HG03575 (cell line): Measurements from ENCODE around the gene GINS3.
A peak's percentile ranks its signal among the peaks of the same experiment; 100 is the strongest.

Experiments
- ATAC-seq: cut with Tn5 transposase; IDR thresholded peaks from one replicate; pipeline ENCODE4 v1.9.1; 2021; ENCODE audit not compliant: unreplicated experiment, insufficient number of reproducible peaks, low FRiP score; ENCODE audit errors: extremely low read depth

GINS3 gene

DNA sequence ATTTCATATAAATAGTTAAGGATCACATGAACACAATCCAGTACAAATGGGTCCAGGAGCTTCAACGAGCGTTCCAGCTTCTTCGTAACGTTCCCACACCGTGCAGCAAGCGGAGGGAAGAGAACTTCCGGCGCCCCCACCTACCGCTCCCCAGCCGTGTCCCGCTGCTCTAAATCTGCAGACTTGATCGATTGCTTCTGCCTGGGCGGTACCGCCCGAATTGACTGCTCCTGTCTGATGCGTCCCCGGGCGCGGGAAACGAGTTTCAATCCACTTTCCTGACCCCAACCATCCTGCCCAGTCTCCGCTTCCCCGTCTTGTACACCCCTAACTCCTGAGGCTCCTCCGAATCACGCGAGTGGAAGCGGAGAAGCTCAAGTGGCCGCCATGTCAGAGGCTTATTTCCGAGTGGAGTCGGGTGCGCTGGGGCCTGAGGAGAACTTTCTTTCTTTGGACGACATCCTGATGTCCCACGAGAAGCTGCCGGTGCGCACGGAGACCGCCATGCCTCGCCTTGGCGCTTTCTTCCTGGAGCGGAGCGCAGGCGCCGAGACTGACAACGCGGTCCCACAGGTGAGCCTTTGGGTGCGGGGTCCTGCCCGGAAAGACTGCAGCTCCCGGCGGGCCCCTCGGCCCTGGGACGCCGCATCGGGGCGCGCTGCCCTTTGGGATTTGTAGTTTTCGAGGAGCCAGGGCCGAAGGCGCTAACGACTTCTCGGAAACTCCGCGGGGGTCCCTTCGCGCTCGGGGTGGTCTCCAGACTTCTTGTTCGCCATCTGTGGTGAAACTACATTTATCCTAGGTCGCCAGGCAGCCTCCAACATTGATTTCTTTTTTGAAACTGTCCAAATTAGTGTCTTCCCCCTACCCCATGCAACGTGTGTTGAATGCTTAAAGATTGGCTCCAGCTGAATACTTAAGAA, at the start of gene GINS3:
Gene GINS3, plus strand, starts transcription at position 257 of the 923 bp plus-strand sequence. Its CDS starts 131 bp downstream, at position 388.
- peak; percentile 69 for ATAC-seq

- no peak for ATAC-seq
Measured at GRCh38 chr16:58343562-58343961, 48.7 kb upstream of the GINS3 start.

GRCh38 chr16:58345574-58346354, 46.5 kb upstream of the GINS3 start:
- ATAC-seq, result no peak

DNA sequence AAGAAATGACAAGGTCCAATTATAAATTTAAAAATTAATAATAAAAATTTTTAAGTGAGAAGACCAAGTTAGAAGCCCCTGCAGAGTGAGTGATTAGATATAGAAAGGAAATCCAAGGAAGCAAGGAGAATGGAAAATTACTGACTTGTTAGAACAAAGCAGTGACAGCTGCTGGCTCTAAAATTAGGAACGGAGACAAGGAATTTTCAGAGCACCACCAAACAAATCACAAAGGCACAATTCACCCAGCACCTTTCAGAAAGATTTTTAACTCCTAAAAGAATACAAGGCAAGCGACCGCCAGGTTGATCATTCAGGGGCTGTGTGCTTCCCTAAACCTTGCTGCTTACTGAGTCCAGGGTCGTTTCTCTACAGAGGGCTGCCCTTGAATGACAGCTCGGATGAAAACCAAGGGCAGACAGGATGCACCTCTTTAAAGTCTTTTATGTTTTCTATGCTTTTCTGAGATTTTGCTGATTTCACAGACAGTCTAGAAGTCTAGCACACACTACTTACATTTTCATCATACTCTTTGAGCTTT, 45.4 kb upstream of the GINS3 start:
- no peak for ATAC-seq

GRCh38 chr16:58348986-58349385, 43.3 kb upstream of the GINS3 start:
- ATAC-seq, result no peak

- no peak for ATAC-seq
Measured at GRCh38 chr16:58352690-58353089, 39.6 kb upstream of the GINS3 start.

GRCh38 chr16:58360041-58360634, 32.1 kb upstream of the GINS3 start:
- no peak for ATAC-seq

GRCh38 chr16:58361726-58362125, 30.5 kb upstream of the GINS3 start:
- ATAC-seq, result no peak

DNA sequence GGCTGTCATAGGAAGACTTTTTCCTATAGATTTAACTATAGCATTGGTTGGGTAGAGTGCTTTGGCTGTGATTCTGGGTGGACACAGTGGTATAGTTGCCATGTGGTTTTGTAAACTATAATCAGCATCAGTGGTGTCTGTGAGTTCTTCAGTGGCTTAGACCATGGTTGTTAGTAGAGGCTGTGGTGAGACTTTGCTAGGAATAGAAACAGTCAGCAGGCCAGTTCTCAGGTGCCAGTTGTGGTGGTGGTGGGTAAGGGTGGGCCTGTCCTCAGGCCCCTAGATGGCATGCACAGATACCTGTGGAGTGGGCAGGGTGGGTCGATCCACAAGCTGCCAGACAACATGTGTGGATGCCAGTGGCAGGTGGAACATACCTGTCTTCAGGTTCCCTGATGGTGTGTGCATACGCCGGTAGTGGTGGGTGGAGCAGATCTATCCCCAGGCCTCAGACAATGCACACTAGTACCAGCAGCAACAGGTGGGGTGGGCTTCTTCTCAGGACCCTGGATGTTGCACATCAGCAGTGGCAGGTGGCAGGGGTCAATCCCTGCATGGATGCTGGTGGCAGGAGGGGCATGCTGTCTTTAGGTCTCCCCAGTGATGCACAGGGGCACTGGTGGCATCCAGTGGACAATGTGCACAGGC, 28.4 kb upstream of the GINS3 start:
- no peak for ATAC-seq

DNA sequence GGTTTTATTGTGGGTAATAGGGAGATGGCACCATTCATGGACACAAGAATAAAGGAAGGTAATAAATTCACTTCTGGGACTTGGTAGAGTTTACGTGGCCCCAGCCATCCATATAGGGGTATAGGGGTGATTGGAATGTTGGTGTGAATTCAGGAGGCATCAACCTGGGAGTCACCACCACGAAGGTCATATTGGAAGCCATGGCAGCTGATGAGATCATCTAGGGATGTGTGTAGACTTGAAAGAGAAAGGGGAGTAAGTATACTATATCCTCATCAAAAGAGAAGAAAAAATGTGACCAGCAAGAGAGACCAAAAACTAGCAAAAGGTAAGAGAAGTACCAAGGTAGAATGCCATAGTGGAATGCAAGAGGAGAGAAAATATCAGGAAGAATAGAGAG, 26.6 kb upstream of the GINS3 start:
- ATAC-seq, result no peak

DNA sequence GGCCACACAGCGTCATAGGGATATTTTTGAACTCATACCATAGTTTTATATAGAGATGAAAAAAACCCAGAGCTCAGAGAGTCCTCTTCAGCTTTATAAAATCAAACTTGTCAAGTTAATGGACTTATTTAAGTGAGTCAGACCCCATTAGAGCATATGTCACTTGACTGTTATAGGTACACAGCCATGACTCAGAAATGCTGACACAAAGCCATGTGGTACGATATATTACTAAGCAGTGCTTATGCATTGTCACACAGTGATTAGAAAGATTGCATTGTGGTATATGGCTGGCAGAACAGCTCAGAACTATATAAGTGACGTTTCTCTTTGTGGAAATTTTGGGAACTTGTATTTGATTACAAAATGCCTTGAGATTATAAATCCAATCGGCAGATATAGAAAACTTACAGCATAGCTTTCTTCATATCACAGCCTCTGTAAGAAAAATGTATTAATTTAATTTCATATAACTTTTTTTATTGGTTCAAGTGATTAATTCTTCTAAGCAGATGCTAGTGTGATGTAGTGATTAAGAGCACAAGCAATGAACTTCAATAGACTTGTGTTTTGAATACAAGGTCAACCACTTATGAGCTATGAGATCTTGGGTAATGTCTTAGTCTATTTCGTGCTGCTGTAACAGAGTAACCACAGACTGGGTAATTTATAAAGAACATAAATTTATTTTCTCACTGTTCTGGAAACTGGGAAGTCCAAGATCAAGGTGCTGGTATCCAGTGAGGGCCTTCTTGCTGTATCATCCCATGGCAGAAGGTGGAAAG, 25.8 kb upstream of the GINS3 start:
- no peak for ATAC-seq

DNA sequence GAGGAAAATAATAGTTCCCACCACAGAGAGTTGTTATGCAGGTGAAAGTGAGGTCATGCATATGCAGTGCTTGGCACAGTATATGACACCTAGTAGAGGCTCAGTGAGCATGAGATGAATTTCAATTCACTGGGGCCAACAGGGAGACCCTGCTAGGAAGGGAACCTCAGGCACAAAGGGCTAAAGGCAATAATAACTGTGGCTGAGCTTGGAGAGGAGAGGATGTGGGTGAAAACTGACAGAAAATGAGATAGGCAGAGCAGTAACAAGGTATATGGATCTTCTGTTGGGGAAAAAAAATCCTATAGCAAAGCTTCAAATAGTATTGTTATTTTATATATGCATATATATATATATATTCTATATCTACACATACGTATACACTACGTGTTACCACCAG, 25.0 kb upstream of the GINS3 start:
- no peak for ATAC-seq

DNA sequence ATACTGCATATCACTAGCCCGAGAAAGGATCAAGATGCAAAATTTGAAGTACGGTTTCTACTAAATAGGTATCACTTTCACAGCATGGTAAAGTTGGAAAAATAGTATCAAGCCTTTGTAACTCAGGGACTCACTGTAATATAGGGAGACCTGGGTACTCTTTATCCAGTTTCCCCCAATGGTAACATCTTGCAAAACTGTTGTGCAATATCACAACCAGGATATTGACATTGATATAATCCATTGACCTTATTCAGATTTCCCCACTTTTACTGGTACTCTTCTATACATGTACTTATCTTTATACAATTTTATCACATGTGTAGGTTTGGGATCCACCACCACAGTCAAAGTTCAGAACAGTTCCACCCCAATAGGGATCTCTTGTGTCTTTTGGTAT, 20.4 kb upstream of the GINS3 start:
- no peak for ATAC-seq

GRCh38 chr16:58375386-58375785, 16.9 kb upstream of the GINS3 start:
- ATAC-seq, result no peak

DNA sequence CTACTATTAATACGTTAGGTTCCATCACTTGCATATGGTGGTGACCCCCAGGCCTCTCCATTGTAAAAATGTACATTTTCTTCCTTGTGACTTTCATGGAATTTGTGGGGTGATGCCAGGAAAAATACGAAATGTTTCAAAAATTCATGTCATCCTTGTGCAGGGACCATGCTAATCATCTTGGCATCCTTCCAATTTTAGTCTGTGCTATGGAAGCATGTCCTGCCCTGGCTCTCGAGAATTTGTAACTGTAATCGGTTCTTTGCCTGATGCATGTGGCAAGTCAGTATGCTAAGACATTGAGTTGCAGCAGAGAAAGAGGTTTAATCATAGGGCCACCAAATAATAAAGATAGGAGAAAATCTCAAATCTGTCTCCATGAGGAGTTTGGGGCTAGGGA, 14.3 kb upstream of the GINS3 start:
- ATAC-seq, result no peak

DNA sequence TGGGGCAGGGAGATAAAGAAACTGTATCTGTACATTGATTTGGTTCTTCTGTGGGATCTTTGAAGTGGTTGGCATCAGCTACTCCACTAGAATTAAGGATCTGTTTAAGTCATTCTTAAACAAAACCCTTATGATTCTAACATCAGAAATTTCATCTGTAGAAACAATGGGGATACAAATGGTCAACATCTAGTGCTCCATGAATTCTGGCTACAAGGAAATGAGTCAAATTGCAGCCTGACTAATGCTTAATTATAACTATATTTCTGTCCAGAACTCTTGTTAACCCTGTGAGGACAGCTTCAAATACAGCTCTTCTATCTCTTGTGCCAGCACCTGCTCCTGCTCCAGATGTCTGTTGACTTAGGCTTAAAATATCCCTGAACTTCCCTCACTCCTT, 13.9 kb upstream of the GINS3 start:
- no peak for ATAC-seq

DNA sequence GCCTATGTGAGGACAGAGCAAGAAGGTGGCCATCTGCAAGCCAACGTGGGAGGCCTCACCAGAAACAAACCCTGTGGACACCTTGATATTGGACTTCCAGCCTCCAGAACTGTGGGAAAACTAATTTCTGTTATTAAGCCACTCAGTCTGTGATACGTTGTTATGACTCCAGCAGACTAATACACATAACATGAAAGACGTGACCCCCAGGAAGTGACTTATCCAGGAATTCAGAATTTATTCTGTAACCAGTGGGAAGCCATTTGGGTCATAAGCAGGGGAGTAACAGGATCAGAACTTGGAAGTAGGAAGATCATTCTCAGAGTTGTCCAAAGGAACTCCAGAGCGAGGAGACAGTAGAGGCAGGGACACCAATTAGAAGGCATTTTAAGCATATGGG, 12.5 kb upstream of the GINS3 start:
- ATAC-seq, result no peak

- no peak for ATAC-seq
Measured at GRCh38 chr16:58381661-58382060, 10.6 kb upstream of the GINS3 start.
